Loucy (cell line): Measurements from ENCODE around the gene CEP128.

Experiments used
- H2AFZ ChIP-seq: fragments of 200-600 bp; sonication (generic); 2 replicates; pipeline ENCODE4 v1.6.0; 2016; ENCODE audit warnings: antibody characterized with exemption, mild to moderate bottlenecking, low read length, moderate library complexity
- H3F3A ChIP-seq: fragments of 200-600 bp; 2 replicates; pipeline ENCODE4 v1.6.0; 2016; ENCODE audit warnings: antibody characterized with exemption, low read depth, mild to moderate bottlenecking
- H3K27me3 ChIP-seq: fragments of 200-600 bp; sonication (generic); 2 replicates; pipeline ENCODE4 v1.6.1; 2014; ENCODE audit warnings: low read length, mild to moderate bottlenecking; ENCODE audit not compliant: insufficient read depth, poor library complexity, severe bottlenecking
- H3K36me3 ChIP-seq: fragments of 200-600 bp; sonication (generic); 2 replicates; pipeline ENCODE4 v1.6.1; 2016; ENCODE audit warnings: low read length; ENCODE audit not compliant: insufficient read depth
- H3K4me1 ChIP-seq: fragments of 200-600 bp; sonication (generic); 2 replicates; pipeline ENCODE4 v1.5.1; 2014; ENCODE audit warnings: low read length, mild to moderate bottlenecking; ENCODE audit not compliant: insufficient read depth, poor library complexity, severe bottlenecking
- H3K4me2 ChIP-seq: fragments of 200-600 bp; sonication (generic); 2 replicates; pipeline ENCODE4 v1.6.0; 2014; ENCODE audit warnings: antibody characterized with exemption, low read length, low read depth, mild to moderate bottlenecking; ENCODE audit not compliant: poor library complexity, severe bottlenecking
- H3K4me3 ChIP-seq: fragments of 200-600 bp; sonication (generic); 2 replicates; pipeline ENCODE4 v1.5.1; 2014; ENCODE audit warnings: low read length, mild to moderate bottlenecking, mixed read lengths; ENCODE audit not compliant: poor library complexity, severe bottlenecking
- H3K79me2 ChIP-seq: fragments of 200-600 bp; sonication (generic); 2 replicates; pipeline ENCODE4 v1.6.1; 2014; ENCODE audit warnings: low read length; ENCODE audit not compliant: insufficient read depth
- H3K9ac ChIP-seq: fragments of 200-600 bp; sonication (generic); 2 replicates; pipeline ENCODE4 v1.6.0; 2014; ENCODE audit warnings: mild to moderate bottlenecking, low read depth, low read length, moderate library complexity; ENCODE audit not compliant: poor library complexity, severe bottlenecking
- H3K9me2 ChIP-seq: fragments of 200-600 bp; sonication (generic); replicated peaks from 2 replicates; pipeline ENCODE4 v1.6.1; 2016; ENCODE audit warnings: low read depth, low read length, mixed read lengths
- H3K9me3 ChIP-seq: fragments of 200-600 bp; sonication (generic); 2 replicates; pipeline ENCODE4 v1.6.1; 2014; ENCODE audit warnings: mild to moderate bottlenecking, antibody characterized with exemption, low read length, low read depth; ENCODE audit not compliant: insufficient read depth
- H4K20me1 ChIP-seq: fragments of 200-600 bp; sonication (generic); 2 replicates; pipeline ENCODE4 v1.6.0; 2014; ENCODE audit warnings: antibody characterized with exemption, low read length, mild to moderate bottlenecking; ENCODE audit not compliant: insufficient read depth, poor library complexity, severe bottlenecking
- EZH2phosphoT487 ChIP-seq: fragments of 200-600 bp; IDR thresholded peaks from 2 replicates; pipeline ENCODE4 v1.6.1; 2018; ENCODE audit warnings: antibody characterized with exemption, mild to moderate bottlenecking, moderate library complexity, borderline replicate concordance
- TF ChIP-seq, protein P1 (sequence below): fragments of 200-600 bp; sonication (generic); conservative IDR thresholded peaks from 2 replicates; pipeline ENCODE4 v1.5.1; 2014; ENCODE audit warnings: mild to moderate bottlenecking, antibody characterized with exemption, low read length

Gene CEP128

DNA sequence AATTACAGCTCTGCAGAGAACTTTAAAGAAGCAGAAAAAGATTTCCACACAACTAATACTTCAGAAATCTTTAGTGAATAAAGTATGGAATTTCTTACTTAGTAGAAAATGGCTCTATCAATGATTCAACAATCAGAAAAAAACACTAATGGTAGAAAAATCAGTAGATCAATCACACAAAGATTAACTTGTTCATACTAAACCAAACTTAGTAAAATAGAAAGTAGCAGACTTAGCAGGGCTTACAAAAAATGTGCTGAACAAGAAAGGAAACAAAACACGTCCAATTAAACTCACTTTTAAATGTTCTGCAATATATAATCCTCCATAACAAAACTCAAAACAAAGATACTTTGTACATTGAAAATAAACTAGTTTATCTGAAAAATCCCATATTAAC lies 38.9 kb downstream of the CEP128 start:
- Histone ChIP-seq H4K20me1 (no peaks in the 10 kb centered on the region), H3K9me3 (no peaks in the 10 kb centered on the region)

DNA sequence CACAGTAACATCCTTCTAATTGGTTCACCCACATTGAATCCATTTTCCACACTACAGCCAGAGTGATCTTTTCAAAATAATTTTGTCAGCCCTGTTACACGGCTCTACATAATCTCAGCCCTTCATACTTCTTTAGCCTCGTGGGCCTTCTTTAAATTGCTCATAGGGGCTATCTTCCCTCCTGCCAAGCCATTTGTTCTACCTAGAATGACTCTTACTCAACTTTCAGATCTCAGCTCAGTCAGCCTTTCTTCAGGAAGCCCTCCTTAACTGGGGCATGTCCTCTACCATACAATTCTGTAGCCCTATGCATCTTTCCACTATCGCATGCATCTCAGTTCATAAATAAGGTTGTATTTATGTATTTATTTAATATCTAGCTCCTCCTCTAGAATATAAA lies 39.7 kb downstream of the CEP128 start:
- Histone ChIP-seq H3K9me3 (no peaks in the 10 kb centered on the region), H3K9me2 (no peaks in the 10 kb centered on the region), H3K9ac (no peak overlapping the region), H4K20me1 (no peaks in the 10 kb centered on the region), H3K4me1 (peaks cover 6% of the 10 kb centered on the region), H3K36me3 (peaks cover 59% of the 10 kb centered on the region; the same call in 1 of the 2 replicates), H3K79me2 (peaks cover 7% of the 10 kb centered on the region; the same call in 1 of the 2 replicates), H2AFZ (no peak overlapping the region), H3K4me2 (no peak overlapping the region), H3F3A (no peaks in the 10 kb centered on the region), H3K27me3 (no peaks in the 10 kb centered on the region), H3K4me3 (no peak overlapping the region)
- TF ChIP-seq, protein P1, sequence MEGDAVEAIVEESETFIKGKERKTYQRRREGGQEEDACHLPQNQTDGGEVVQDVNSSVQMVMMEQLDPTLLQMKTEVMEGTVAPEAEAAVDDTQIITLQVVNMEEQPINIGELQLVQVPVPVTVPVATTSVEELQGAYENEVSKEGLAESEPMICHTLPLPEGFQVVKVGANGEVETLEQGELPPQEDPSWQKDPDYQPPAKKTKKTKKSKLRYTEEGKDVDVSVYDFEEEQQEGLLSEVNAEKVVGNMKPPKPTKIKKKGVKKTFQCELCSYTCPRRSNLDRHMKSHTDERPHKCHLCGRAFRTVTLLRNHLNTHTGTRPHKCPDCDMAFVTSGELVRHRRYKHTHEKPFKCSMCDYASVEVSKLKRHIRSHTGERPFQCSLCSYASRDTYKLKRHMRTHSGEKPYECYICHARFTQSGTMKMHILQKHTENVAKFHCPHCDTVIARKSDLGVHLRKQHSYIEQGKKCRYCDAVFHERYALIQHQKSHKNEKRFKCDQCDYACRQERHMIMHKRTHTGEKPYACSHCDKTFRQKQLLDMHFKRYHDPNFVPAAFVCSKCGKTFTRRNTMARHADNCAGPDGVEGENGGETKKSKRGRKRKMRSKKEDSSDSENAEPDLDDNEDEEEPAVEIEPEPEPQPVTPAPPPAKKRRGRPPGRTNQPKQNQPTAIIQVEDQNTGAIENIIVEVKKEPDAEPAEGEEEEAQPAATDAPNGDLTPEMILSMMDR: no peak
- no peak for TF ChIP-seq EZH2phosphoT487

More for the DNA sequence above, 38.9 kb downstream of the CEP128 start:
- Histone ChIP-seq H3K9me2 (no peaks in the 10 kb centered on the region), H2AFZ (no peak overlapping the region), H3K4me2 (no peak overlapping the region), H3K36me3 (peaks cover 59% of the 10 kb centered on the region; the same call in 1 of the 2 replicates), H3F3A (no peaks in the 10 kb centered on the region), H3K27me3 (no peaks in the 10 kb centered on the region), H3K79me2 (peaks cover 7% of the 10 kb centered on the region; the same call in 1 of the 2 replicates), H3K4me1 (peaks cover 6% of the 10 kb centered on the region), H3K4me3 (no peak overlapping the region), H3K9ac (no peak overlapping the region)
- TF ChIP-seq EZH2phosphoT487: no peak
- TF ChIP-seq, protein P1: no peak

DNA sequence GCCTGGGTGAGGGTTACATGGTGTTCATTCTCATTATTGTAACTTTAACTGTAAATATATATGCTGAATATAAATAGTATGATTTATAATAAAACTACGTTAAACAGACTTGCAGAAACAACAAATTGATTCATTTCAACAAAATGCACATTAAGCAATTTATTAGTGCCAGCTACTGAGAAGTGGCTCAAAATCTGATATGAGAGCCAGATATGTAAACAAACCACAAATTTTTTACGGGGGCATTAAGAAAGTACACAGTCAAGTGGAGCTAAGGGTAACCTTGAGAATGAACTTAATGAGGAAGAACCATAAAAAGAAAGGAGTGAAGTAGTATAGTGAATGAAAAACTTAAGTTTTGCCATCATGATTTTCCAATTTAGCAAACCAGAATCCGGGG lies 40.3 kb downstream of the CEP128 start:
- Histone ChIP-seq H3K9ac (no peak overlapping the region), H3K9me3 (no peaks in the 10 kb centered on the region), H3K36me3 (peaks cover 55% of the 10 kb centered on the region; the same call in 1 of the 2 replicates), H3K4me2 (no peak overlapping the region), H2AFZ (no peak overlapping the region), H3K9me2 (no peaks in the 10 kb centered on the region), H3K27me3 (no peaks in the 10 kb centered on the region), H3K4me1 (peaks cover 6% of the 10 kb centered on the region), H4K20me1 (no peaks in the 10 kb centered on the region), H3K4me3 (no peak overlapping the region), H3K79me2 (peaks cover 7% of the 10 kb centered on the region; the same call in 1 of the 2 replicates), H3F3A (no peaks in the 10 kb centered on the region)
- no peak for TF ChIP-seq EZH2phosphoT487
- TF ChIP-seq, protein P1: no peak
